Stromal cell of bone marrow (primary cell): ENCODE data around the gene HNRNPH1.

Experiments
- DNase-seq: peaks from one replicate; pipeline ENCODE4 v3.0.0-alpha.2; 2012; ENCODE audit warnings: low read depth

The HNRNPH1 gene

DNA sequence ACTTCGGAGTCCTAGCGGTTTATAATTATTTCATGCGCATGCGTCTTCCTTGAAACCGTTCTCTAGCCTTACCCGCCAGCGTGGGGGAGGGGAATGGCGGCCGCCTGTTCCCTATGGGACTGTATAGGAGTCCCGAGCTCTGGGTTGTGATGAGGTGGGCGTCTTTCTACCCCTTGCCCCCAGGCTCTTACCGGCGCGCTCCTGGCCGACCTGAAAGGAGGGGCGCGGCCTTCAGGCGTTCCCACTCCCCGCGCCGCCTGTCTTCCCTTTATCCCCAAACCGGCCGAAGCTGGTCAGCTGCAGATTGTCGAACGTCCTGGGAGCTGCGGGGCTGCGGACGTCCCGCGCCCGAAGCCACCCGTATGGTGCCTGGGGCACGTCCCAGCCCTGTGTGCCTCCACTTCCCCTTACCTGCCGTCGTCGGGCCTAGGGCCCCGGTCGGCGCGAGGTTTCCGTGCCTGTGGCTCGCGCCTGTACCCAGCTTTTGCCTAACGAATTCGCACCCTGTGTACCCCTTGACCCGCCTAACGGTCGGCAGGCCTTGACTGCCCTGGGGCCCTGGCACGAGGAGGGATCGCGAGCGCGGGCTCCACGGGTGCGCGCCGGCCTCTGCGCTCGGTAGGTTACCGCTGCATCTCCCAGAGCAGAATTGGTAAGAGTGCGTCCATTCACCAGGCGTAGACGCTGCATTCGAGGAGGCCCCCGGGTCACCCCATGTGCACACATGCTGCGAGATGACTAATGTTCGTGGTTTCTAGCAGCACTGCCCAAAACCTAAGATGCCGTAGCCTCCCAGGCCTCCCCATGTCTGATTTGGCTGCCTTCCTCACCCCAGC is 653 bp upstream of the HNRNPH1 start:
- peak; percentile 87 for DNase-seq

GRCh38 chr5:179621551-179622214 is 1.8 kb downstream of the HNRNPH1 start:
- no peak for DNase-seq

DNA sequence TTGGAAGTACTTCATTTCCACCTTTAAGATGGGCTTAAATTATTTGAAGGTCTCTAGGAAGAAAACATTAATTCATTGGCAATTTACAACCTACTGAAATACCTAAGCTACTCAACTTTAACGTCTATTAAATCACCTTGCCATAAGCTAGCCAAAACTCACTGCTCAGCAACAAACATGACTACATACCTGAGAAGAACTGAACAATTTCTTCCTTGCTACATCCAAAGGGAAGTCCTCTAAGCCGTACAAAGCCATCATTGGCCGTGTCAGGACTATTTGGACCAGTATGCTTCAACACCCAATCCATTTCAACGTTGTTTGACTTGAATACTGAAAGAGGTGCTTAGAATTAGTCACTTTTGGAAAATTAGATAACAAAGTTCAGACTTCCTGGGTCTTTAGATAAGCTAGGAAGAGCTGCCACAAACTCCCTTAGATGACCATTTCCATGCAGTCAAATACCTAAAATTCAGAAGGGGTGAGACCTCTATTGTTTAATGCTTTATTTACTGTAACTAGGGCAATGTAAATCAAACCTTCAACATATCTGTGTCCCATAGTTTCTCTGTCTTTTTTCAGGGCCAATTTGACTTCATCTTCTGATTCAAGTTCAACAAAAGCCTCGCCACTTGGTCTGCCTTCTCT is 2.6 kb downstream of the HNRNPH1 start:
- DNase-seq, result no peak

GRCh38 chr5:179620293-179620692 is 3.2 kb downstream of the HNRNPH1 start:
- DNase-seq, result no peak

DNA sequence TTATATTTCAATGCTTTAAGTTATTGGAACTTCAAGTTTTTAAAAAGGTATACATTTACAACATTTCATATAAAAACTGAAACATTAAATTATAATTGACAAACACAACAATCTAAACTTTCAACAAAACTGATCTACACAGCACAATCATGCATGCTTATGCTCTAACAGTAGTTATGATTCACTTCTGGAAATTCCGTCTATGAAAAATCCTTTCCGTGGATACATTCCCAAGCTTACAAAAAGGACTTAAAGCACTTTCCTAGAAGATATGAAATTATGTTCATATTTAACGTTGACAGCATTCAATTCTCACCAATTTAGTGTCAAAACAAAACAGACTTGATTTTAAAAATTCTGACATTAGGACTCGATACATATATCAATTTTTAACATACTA is 3.7 kb downstream of the HNRNPH1 start:
- no peak for DNase-seq

DNA sequence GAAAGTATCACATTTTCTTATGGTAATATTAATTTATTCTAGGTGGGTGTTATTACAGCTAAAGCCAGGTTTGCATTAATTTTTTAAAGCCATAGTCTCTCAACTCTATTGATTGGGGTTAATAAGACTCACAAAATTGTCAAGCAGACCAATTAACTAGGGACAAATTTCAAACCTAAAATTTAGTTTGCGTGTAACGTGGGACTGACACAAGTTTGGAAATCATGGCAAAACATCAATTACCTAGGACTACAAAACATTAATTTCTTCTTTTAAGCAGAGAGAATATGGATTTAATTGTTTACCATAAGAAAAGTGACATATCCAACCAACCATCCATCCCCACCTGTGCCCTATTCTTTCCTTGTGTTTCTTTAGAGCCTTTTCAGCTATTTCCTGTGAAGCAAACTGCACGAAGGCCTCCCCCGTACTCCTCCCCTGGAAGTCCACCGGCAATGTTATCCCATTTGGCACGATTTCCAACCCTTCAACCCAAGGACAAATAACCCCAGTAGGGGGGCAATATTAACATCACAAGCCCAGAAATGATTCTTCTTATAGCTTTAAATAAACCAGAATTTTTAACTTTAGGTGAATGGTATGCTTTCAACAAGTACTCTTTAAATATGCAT is 4.4 kb downstream of the HNRNPH1 start:
- no peak for DNase-seq

DNA sequence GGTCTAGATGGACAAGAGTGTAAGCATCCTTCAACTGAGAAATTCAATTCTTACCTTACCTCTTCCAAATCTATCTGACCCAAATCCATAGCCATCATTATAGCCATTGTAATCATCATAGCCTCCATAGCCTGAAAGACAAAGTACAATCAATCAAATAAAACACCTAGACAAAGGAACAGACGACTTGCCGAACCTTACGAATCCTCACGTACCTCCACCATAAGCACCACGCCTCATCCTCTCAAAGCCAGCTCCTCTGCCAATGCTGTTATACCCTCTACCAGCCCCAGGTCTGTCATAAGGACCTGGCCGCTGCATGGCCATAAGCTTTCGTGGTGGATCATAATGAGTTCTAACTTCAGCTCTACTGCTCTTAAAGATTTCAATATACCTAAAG is 5.5 kb downstream of the HNRNPH1 start:
- DNase-seq, result no peak

DNA sequence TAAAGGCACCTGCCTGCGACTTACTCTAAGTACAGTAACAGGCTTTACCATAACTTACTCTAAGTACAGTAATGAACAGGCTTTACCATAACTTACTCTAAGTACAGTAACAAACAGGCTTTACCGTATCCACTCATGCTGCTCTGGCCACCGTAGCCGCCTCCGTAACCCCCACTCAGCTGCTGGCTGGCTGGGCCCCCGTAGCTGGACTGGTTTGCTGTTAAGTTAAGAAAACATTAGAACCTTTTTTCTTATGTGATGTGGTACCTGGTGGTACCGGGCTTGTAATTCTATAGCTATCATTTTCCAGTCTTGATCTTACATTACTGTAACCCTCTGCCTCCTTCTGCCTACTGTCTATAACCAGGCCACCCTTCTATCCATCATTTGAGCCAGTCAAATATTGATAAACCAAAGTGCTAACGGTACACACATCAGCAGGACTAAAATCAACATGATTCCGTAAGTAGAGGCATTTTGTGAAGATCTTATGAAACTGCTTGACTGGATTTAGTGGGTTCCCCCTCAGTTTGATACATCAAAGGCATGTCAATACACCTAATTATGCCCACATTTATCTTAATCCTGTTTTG is 7.4 kb downstream of the HNRNPH1 start:
- DNase-seq, result no peak

- DNase-seq, result no peak
These were observed 8.3 kb downstream of the HNRNPH1 start for GRCh38 chr5:179615203-179615602.

DNA sequence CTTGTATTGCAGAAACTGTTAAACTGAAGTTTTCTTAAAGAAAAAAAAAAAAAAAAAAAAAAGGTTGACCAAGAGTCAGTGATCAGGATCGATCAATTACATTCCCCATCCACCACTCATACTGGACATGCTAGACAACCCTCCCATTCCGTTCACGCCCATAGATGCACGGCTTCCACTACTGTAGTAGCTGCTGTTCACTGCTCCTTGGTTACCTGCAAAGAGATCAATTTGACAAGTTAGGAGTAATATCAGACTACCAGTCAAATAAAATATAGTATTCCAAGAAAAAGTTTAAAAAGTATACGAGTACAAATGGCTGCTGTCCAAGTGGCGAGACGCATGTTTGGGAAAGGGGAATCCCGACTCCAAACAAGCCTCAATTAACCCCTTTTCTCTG is 8.7 kb downstream of the HNRNPH1 start:
- no peak for DNase-seq

- no peak for DNase-seq
These were observed 9.9 kb downstream of the HNRNPH1 start for GRCh38 chr5:179613460-179614071.

GRCh38 chr5:179612577-179613459 is 10.7 kb downstream of the HNRNPH1 start:
- DNase-seq, result no peak

- no peak for DNase-seq
These were observed 12.6 kb downstream of the HNRNPH1 start for GRCh38 chr5:179610903-179611265.

GRCh38 chr5:179610109-179610902 is 13.2 kb downstream of the HNRNPH1 start:
- DNase-seq, result no peak

DNA sequence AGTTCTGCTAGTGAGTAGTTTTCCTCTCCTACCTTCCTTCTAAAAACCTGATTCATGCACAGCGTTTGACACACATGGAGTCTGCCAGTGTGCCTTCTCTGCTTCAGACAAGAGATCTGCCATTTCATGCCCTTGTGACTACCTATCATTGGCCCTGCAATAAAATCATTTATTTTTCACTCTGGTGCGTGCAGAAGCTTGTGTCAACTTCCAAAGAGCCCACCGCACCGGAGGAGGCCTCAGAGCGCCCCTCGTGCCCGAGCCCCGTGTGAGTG is 13.7 kb downstream of the HNRNPH1 start:
- no peak for DNase-seq

- no peak for DNase-seq
These were observed 15.3 kb downstream of the HNRNPH1 start for GRCh38 chr5:179608131-179608581.

DNA sequence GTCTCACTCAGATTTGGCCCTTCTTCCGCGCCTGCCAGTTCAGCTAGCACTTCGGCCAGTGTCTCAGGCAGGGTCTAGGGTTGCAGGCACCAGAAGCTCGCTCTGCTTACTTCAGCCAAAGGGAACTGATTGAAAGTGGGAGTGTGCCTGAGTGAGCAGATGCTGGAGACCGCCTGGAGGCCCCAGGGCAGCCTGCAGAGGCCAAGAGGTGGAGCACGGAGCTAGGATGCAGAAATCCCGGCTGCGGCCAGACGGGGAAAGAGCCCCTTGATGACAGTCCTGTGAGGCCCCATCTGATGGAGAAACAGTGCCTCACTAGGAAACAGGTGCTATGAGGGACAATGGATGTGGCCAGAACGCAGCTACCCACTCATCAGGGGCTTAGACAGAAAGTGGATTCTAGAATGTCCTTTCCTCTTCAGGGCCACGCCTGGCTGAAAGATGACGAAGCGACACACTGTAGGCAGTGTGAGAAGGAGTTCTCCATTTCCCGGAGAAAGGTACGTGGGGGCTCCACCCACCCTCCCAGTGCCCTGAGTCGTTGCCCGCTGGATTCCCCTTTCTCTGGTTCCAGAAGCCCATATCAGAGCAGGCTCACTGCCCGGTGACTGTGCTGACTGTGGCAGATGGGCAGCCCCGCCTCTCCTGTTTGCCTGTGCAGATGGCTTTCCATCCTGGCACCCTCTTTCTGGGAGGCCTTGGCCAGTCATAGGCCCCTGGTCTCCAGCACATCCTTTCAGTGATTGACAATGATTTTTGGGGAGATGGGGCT is 16.1 kb downstream of the HNRNPH1 start:
- DNase-seq, result no peak

DNA sequence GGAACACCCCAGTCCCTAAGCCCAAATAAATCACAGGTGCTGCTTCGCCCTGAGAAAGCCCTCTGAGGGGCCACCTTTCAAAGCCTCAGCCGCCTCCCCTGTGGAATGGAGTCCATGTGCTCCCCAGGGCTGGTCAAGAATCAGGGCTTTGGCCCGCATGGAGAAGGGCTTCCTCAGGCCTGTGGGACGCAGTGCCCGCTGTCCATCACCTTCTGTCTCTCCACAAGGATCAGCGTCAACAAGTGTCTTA is 16.6 kb downstream of the HNRNPH1 start:
- DNase-seq, result no peak

GRCh38 chr5:179606071-179606909 is 17.2 kb downstream of the HNRNPH1 start:
- DNase-seq, result no peak
